Stimulated activated naive B cell treated with anti-CD40 and anti-IgM and Interleukin-4, amounts not matched to agents 10 μg/mL and 1 μg/mL and 100 μg/mL, for 72 hours (primary cell): ENCODE data around the gene PRTFDC1.
"Not testable (repeated sequence)": the region's sequence is repeated elsewhere in the genome, so short reads cannot be mapped to it uniquely, and the experiment has no call there.

Source experiments
- ATAC-seq, 2 donors: fragments of 150-1000 bp; cut with Tn5 transposase; replicated peaks; 2 replicates each; pipeline ENCODE4 v1.10.0; 2021; ENCODE audit warnings: moderate library complexity in 1 of 2
- DNase-seq: peaks from one replicate; pipeline ENCODE4 v3.0.0; 2021
- H3K27ac Mint-ChIP-seq: one replicate; pipeline ENCODE4 v1.8.0; 2022; ENCODE audit warnings: mild to moderate bottlenecking, mixed read lengths
- H3K27me3 Mint-ChIP-seq, 2 donors: one replicate each; pipeline ENCODE4 v1.8.0; 2022; ENCODE audit warnings: mixed read lengths in 2 of 2
- H3K36me3 Mint-ChIP-seq, 2 donors: one replicate each; pipeline ENCODE4 v1.8.0; 2022; ENCODE audit warnings: mixed read lengths in 2 of 2, mild to moderate bottlenecking in 1 of 2
- H3K4me1 Mint-ChIP-seq, 2 donors: one replicate each; pipeline ENCODE4 v1.8.0; 2022; ENCODE audit warnings: mixed read lengths in 2 of 2, mild to moderate bottlenecking in 1 of 2
- H3K4me3 Mint-ChIP-seq, 2 donors: one replicate each; pipeline ENCODE4 v1.8.0; 2022; ENCODE audit warnings: mild to moderate bottlenecking in 2 of 2, mixed read lengths in 2 of 2, moderate library complexity in 1 of 2
- H3K9me3 Mint-ChIP-seq, 2 donors: one replicate each; pipeline ENCODE4 v1.8.0; 2022; ENCODE audit warnings: mixed read lengths in 2 of 2, mild to moderate bottlenecking in 1 of 2

The PRTFDC1 gene

DNA sequence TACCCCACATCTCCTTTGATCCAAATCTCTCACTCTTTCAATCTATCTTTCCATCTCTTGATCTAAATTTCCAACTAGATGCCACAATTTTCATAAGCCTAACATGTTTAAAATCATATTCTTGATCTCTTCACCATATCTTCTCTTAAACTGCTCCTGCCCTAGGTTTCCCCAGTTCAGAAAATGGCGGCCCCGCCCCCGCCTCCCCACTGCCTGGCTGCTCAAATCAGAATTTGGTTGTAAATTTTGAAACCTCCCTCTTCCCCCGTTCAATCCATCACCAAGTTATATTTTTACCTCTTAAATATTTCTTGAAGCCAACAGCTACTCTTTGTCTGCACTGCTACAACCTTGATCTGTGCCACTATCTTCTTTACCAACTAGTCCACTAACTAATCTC lies 27.3 kb upstream of the PRTFDC1 start:
- Mint-ChIP-seq H3K27ac (no peak overlapping the region), H3K4me3 (no peak overlapping the region), H3K36me3 (no peaks in the 10 kb centered on the region), H3K9me3 (peaks cover 0 to 7% of the 10 kb centered on the region in 2 donors), H3K4me1 (peaks cover 6 to 9% of the 10 kb centered on the region in 2 donors), H3K27me3 (peaks cover 17 to 21% of the 10 kb centered on the region in 2 donors)
- DNase-seq, result no peak
- no peak for ATAC-seq

DNA sequence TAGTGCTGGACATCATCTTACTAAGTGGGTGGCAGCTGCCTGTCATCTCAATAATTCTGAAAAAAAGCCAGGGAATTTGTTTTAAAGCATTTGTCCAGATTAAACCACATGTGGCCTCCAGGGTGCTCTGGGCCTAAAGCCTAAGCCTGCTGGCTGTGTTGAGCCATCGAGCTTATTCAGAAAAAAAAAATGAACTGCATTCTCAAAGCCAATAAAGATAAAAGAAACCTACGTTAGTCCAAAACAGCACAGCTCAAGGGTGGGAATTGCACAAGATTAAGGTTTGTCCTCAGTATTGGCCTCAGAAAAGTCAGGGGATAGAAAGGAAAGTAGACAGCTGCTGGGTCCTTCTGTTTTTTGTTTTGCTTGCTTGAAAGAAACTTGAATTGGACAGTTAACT lies 22.6 kb upstream of the PRTFDC1 start:
- H3K27me3 Mint-ChIP-seq, result peaks cover 10 to 16% of the 10 kb centered on the region in 2 donors
- H3K4me1 Mint-ChIP-seq, result no peaks in the 10 kb centered on the region
- H3K4me3 Mint-ChIP-seq, result no peak overlapping the region
- no peaks in the 10 kb centered on the region for H3K36me3 Mint-ChIP-seq
- no peak overlapping the region for H3K27ac Mint-ChIP-seq
- peaks cover 0 to 2% of the 10 kb centered on the region in 2 donors for H3K9me3 Mint-ChIP-seq
- ATAC-seq (no peak), DNase-seq (no peak)

- ATAC-seq (no peak), DNase-seq (no peak)
- no peak overlapping the region for H3K4me3 Mint-ChIP-seq
- H3K27me3 Mint-ChIP-seq, result peaks cover 11 to 15% of the 10 kb centered on the region in 2 donors
- no peaks in the 10 kb centered on the region for H3K4me1 Mint-ChIP-seq
- no peak overlapping the region for H3K27ac Mint-ChIP-seq
- H3K36me3 Mint-ChIP-seq, result no peaks in the 10 kb centered on the region
- H3K9me3 Mint-ChIP-seq, result peaks cover 0 to 2% of the 10 kb centered on the region in 2 donors
These were observed 20.8 kb upstream of the PRTFDC1 start for GRCh38 chr10:24973163-24973562.

- peaks cover 11 to 20% of the 10 kb centered on the region in 2 donors for H3K27me3 Mint-ChIP-seq
- DNase-seq, result no peak
- no peaks in the 10 kb centered on the region for H3K4me1 Mint-ChIP-seq
- ATAC-seq, result no peak
- no peak overlapping the region for H3K4me3 Mint-ChIP-seq
- no peak overlapping the region for H3K27ac Mint-ChIP-seq
- H3K9me3 Mint-ChIP-seq, result peaks cover 0 to 5% of the 10 kb centered on the region in 2 donors
- no peaks in the 10 kb centered on the region for H3K36me3 Mint-ChIP-seq
These were observed 19.0 kb upstream of the PRTFDC1 start for GRCh38 chr10:24971374-24971773.

- ATAC-seq (no peak), DNase-seq (no peak)
- H3K27me3 Mint-ChIP-seq, result peaks cover 6 to 11% of the 10 kb centered on the region in 2 donors
- no peaks in the 10 kb centered on the region for H3K36me3 Mint-ChIP-seq
- H3K4me3 Mint-ChIP-seq, result no peak overlapping the region
- H3K9me3 Mint-ChIP-seq, result peaks cover 0 to 4% of the 10 kb centered on the region in 2 donors
- no peaks in the 10 kb centered on the region for H3K4me1 Mint-ChIP-seq
- no peak overlapping the region for H3K27ac Mint-ChIP-seq
These were observed 17.5 kb upstream of the PRTFDC1 start for GRCh38 chr10:24969841-24970281.

DNA sequence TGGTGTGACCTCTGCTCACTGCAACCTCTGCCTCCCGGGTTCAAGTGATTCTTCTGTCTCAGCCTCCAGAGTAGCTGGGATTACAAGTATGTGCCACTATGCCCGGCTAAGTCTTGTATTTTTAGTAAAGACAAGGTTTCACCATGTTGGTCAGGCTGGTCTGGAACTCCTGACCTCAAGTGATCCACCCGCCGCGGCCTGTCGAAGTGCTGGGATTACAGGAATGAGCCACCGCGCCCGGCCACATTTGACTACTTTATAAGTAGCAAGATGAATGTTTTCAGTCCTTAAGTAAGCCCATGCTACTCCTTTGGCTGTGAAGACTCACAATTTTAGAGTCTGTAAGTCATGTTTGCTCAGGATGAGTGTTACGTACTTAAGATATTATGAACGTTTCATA lies 16.5 kb upstream of the PRTFDC1 start:
- not testable (repeated sequence) for H3K4me3 Mint-ChIP-seq, DNase-seq, H3K27ac Mint-ChIP-seq, ATAC-seq, H3K4me1 Mint-ChIP-seq, H3K36me3 Mint-ChIP-seq, H3K9me3 Mint-ChIP-seq
- peaks cover 6 to 11% of the 10 kb centered on the region in 2 donors for H3K27me3 Mint-ChIP-seq

DNA sequence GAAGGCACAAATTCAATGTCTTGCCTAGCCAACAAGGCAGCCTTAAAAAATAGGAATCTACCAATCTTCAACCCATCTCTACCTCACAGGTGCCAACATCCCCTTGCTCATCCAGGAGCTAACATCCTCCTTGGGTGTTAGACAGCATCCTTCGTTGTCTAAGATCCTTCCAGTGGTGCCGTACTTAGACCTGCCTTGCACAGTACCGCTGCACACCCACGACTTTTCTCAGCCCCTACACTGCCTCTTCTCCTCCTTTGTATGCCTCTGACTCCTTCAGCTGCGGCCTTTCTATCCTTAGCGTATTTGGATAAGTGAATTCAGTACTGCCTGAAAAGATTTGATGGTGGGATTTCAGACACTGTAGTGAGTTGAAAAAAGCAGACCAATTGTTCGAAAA lies 15.9 kb upstream of the PRTFDC1 start:
- H3K9me3 Mint-ChIP-seq, result peaks cover 0 to 4% of the 10 kb centered on the region in 2 donors
- no peak for ATAC-seq
- no peak overlapping the region for H3K27ac Mint-ChIP-seq
- no peaks in the 10 kb centered on the region for H3K36me3 Mint-ChIP-seq
- H3K27me3 Mint-ChIP-seq, result peaks cover 6 to 11% of the 10 kb centered on the region in 2 donors
- H3K4me1 Mint-ChIP-seq, result no peaks in the 10 kb centered on the region
- H3K4me3 Mint-ChIP-seq, result no peak overlapping the region
- no peak for DNase-seq

- no peak for ATAC-seq
- Mint-ChIP-seq H3K4me3 (no peak overlapping the region), H3K27ac (no peak overlapping the region), H3K4me1 (no peaks in the 10 kb centered on the region), H3K9me3 (peaks cover 0 to 4% of the 10 kb centered on the region in 2 donors), H3K36me3 (no peaks in the 10 kb centered on the region), H3K27me3 (peaks cover 6 to 11% of the 10 kb centered on the region in 2 donors)
- DNase-seq, result no peak
These were observed 14.6 kb upstream of the PRTFDC1 start for GRCh38 chr10:24966962-24967481.

- no peaks in the 10 kb centered on the region for H3K4me1 Mint-ChIP-seq
These were observed 12.6 kb upstream of the PRTFDC1 start for GRCh38 chr10:24965051-24965450.

GRCh38 chr10:24963521-24964041 lies 11.2 kb upstream of the PRTFDC1 start:
- ATAC-seq (no peak), DNase-seq (no peak)
- no peak overlapping the region for H3K4me3 Mint-ChIP-seq
- H3K27ac Mint-ChIP-seq, result no peak overlapping the region
- no peaks in the 10 kb centered on the region for H3K4me1 Mint-ChIP-seq
- H3K27me3 Mint-ChIP-seq, result peaks cover 5 to 11% of the 10 kb centered on the region in 2 donors
- H3K36me3 Mint-ChIP-seq, result no peaks in the 10 kb centered on the region
- peaks cover 0 to 4% of the 10 kb centered on the region in 2 donors for H3K9me3 Mint-ChIP-seq

More at GRCh38 chr10:24965051-24965450, 12.6 kb upstream of the PRTFDC1 start:
- Mint-ChIP-seq H3K9me3 (peaks cover 0 to 4% of the 10 kb centered on the region in 2 donors), H3K27ac (no peak overlapping the region), H3K27me3 (peaks cover 4 to 5% of the 10 kb centered on the region in 2 donors), H3K4me3 (no peak overlapping the region), H3K36me3 (no peaks in the 10 kb centered on the region)
- DNase-seq (no peak), ATAC-seq (no peak)

- Mint-ChIP-seq H3K9me3 (peaks cover 0 to 4% of the 10 kb centered on the region in 2 donors), H3K36me3 (no peaks in the 10 kb centered on the region), H3K4me1 (no peaks in the 10 kb centered on the region), H3K27ac (no peak overlapping the region), H3K4me3 (no peak overlapping the region), H3K27me3 (peaks cover 5 to 8% of the 10 kb centered on the region in 2 donors)
- no peak for DNase-seq
- no peak for ATAC-seq
These were observed 10.6 kb upstream of the PRTFDC1 start for GRCh38 chr10:24962995-24963394.

- Mint-ChIP-seq H3K4me1 (no peaks in the 10 kb centered on the region), H3K27me3 (peaks cover 11 to 13% of the 10 kb centered on the region in 2 donors), H3K36me3 (no peaks in the 10 kb centered on the region), H3K27ac (no peak overlapping the region), H3K4me3 (no peak overlapping the region), H3K9me3 (no peaks in the 10 kb centered on the region)
- DNase-seq, result no peak
- no peak for ATAC-seq
These were observed 9.2 kb upstream of the PRTFDC1 start for GRCh38 chr10:24961582-24961981.

DNA sequence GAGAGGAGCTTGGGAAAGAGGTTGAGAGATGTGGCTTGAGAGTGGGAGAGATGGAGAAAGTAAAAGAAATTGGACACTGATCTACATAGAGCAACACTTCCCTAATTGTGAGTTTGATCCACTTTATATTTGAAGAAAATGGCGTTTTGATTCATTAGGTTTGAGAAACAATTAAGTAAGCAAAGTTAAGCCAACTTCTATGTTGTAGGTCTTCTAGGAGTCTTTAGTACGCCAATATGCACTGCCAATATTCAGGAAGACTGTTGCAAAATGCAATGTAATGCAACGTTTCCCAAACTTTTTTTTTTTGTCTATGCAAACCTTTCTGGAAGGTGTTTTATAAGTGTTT lies 7.0 kb upstream of the PRTFDC1 start:
- H3K4me1 Mint-ChIP-seq, result no peaks in the 10 kb centered on the region
- no peak overlapping the region for H3K4me3 Mint-ChIP-seq
- ATAC-seq (no peak), DNase-seq (no peak)
- H3K36me3 Mint-ChIP-seq, result no peaks in the 10 kb centered on the region
- no peak overlapping the region for H3K27ac Mint-ChIP-seq
- peaks cover 14 to 21% of the 10 kb centered on the region in 2 donors for H3K27me3 Mint-ChIP-seq
- H3K9me3 Mint-ChIP-seq, result peaks cover 0 to 2% of the 10 kb centered on the region in 2 donors

DNA sequence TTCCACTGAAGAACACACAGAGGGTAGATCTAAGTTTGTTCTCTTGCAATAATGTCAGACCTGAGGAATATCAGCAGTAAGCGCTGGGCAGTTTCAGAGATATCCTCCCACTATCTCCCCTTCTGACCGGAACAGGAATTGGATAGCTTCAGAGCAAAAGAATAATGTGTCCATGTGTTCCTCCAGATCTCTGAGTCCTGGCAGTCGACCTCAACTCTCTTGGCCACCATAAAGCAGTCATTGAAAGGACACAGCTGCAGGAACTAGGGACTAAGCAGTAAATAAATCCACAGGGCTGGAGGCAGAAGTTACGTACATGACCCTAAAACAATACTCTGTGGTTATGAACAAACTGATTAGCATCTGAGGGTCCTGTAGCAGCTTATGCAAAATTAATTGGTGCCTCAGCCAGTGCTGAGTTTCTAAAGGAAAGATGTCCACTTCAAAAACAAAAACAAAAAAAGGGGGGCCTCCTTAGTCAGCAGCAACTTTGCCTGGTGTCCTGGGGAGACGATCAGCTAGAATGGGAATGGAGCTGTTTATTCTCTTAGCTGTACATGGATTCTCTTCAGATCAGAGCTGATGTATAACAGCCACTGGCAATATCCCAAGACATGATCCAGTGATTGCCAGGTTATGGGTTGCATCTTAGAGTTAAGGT lies 6.4 kb upstream of the PRTFDC1 start:
- Mint-ChIP-seq H3K27me3 (peaks cover 19 to 26% of the 10 kb centered on the region in 2 donors), H3K36me3 (no peaks in the 10 kb centered on the region), H3K27ac (no peak overlapping the region), H3K9me3 (peaks cover 0 to 2% of the 10 kb centered on the region in 2 donors), H3K4me1 (no peaks in the 10 kb centered on the region), H3K4me3 (no peak overlapping the region)
- DNase-seq, result no peak
- ATAC-seq, result no peak

DNA sequence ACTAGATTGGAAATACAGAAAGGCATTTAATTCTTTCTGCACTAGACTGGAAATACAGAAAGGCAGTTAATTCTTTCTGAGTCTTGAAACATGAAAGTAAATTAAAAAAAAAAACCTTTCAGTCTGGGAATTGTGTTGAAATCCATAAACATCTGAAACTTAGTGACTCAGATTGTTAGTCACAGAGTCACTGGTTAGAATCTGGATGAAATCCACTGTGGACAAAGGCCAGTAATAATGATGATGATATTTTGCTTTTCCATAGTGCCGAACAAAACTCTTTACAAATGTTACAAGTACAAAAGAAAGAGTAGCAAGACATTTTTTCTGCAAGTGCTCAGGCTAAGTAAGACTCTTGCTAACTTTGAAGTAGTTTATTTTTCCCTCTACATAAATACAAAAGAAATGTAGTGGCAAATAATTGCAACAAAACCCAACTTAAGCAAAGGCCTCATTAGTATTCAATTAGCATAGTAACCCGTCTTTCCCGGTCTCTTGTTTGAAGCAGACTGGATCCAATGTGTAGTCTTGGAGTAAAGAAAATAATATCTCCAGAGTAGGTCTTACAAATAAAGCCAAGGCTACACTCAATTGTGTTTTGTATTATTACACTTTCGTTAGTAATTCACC lies 5.8 kb upstream of the PRTFDC1 start:
- H3K4me1 Mint-ChIP-seq, result peaks cover 0 to 5% of the 10 kb centered on the region in 2 donors
- no peak overlapping the region for H3K4me3 Mint-ChIP-seq
- DNase-seq, result no peak
- ATAC-seq, result no peak
- no peak overlapping the region for H3K27ac Mint-ChIP-seq
- H3K9me3 Mint-ChIP-seq, result peaks cover 0 to 2% of the 10 kb centered on the region in 2 donors
- H3K36me3 Mint-ChIP-seq, result no peaks in the 10 kb centered on the region
- peaks cover 25 to 33% of the 10 kb centered on the region in 2 donors for H3K27me3 Mint-ChIP-seq
